Thyroid gland (tissue), 4 donors: ENCODE results near the gene MMP13. TPM values are rescaled to one million over a fixed set of nuclear protein-coding genes. Genes with fewer than 3 reads are reported as not detected.
"Not testable (repeated sequence)": the region's sequence is repeated elsewhere in the genome, so short reads cannot be mapped to it uniquely, and the experiment has no call there.

Experiments used
- DNase-seq, 2 donors: peaks; one replicate each; pipeline ENCODE4 v3.0.0-alpha.2; 2019
- H3K27ac ChIP-seq, 3 donors: fragments of 200-600 bp; sonication (generic); 1 replicate in 2 of 3; 2 replicates in 1 of 3; pipeline ENCODE4 v1.5.1; 2016 to 2019; ENCODE audit warnings: mild to moderate bottlenecking in 1 of 3, moderate library complexity in 1 of 3
- H3K27me3 ChIP-seq: fragments of 200-600 bp; sonication (generic); one replicate; pipeline ENCODE4 v1.5.1; 2019
- H3K36me3 ChIP-seq, 2 donors: fragments of 200-600 bp; sonication (generic); one replicate each; pipeline ENCODE4 v1.5.1; 2016 to 2019
- H3K4me1 ChIP-seq, 2 donors: fragments of 200-600 bp; sonication (generic); one replicate each; pipeline ENCODE4 v1.5.1; 2017 to 2019
- H3K4me3 ChIP-seq, 3 donors: fragments of 200-600 bp; sonication (generic); replicated peaks in 1 of 3; 1 replicate in 2 of 3; 2 replicates in 1 of 3; pipeline ENCODE4 v1.5.1; 2016; ENCODE audit warnings: mild to moderate bottlenecking in 1 of 3
- H3K9me3 ChIP-seq: fragments of 200-600 bp; sonication (generic); one replicate; pipeline ENCODE4 v1.5.1; 2017
- POLR2A ChIP-seq, 2 donors: fragments of 450-650 bp; IDR thresholded peaks; one replicate each; pipeline ENCODE4 v1.6.1; 2017; ENCODE audit warnings: antibody characterized with exemption in 2 of 2, mild to moderate bottlenecking in 2 of 2, moderate library complexity in 1 of 2
- WGBS, 2 donors: methylation state at CpG; one replicate each; pipeline ENCODE4 v1.1.5; 2017; 5-methylcytosine and 5-hydroxymethylcytosine counted together
- intact Hi-C: fragments of 100-400 bp; cut with DNase I; formaldehyde crosslinking; loops from one replicate; pipeline ENCODE4 v1.15.1; 2023
- total RNA-seq, 4 donors: library from RNA; depleted of rRNA; stranded (reverse); fragments of >200 nt; gene quantifications; one replicate each; pipeline ENCODE4 v1.2.3, GENCODE V29; 2016
- TF ChIP-seq, protein P1 (sequence below), 6 experiments: fragments of 200-600 bp in 3 of 6; fragments of 450-650 bp in 3 of 6; sonication (generic) in 3 of 6; IDR thresholded peaks; one replicate each; pipeline ENCODE4 v1.5.1; 2016 to 2019; ENCODE audit warnings: antibody characterized with exemption in 6 of 6, mild to moderate bottlenecking in 2 of 6, inconsistent platforms in 1 of 6, moderate library complexity in 1 of 6

MMP13 gene
- total RNA-seq, 4 donors from 2014 or later, result not detected

DNA sequence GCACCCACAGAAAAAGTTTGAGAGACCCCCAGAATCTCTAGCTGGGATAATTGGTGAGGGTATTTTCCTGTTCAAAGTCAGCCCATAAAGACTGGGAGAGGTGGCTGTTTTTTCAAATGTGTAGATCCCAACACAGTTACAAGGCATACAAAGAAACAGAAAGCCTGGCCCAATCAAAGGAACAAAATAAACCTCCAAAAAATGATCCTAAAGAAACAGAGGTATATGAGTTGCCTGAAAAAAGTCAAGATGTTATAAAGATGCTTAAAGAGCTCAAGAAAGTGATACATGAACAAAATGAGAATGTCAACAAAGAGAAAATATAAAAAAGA lies 40.5 kb downstream of the MMP13 start:
- no peak for DNase-seq
- Histone ChIP-seq H3K27me3 (no peaks in the 10 kb centered on the region), H3K36me3 (no peaks in the 10 kb centered on the region), H3K4me1 (no peaks in the 10 kb centered on the region), H3K9me3 (no peaks in the 10 kb centered on the region), H3K4me3 (no peak overlapping the region), H3K27ac (no peak overlapping the region)
- TF ChIP-seq, protein P1, sequence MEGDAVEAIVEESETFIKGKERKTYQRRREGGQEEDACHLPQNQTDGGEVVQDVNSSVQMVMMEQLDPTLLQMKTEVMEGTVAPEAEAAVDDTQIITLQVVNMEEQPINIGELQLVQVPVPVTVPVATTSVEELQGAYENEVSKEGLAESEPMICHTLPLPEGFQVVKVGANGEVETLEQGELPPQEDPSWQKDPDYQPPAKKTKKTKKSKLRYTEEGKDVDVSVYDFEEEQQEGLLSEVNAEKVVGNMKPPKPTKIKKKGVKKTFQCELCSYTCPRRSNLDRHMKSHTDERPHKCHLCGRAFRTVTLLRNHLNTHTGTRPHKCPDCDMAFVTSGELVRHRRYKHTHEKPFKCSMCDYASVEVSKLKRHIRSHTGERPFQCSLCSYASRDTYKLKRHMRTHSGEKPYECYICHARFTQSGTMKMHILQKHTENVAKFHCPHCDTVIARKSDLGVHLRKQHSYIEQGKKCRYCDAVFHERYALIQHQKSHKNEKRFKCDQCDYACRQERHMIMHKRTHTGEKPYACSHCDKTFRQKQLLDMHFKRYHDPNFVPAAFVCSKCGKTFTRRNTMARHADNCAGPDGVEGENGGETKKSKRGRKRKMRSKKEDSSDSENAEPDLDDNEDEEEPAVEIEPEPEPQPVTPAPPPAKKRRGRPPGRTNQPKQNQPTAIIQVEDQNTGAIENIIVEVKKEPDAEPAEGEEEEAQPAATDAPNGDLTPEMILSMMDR (IDR thresholded peaks at IDR 0.05), result no peak
- TF ChIP-seq POLR2A (IDR thresholded peaks at IDR 0.05), result no peak
- intact Hi-C loops, result no loop called here

DNA sequence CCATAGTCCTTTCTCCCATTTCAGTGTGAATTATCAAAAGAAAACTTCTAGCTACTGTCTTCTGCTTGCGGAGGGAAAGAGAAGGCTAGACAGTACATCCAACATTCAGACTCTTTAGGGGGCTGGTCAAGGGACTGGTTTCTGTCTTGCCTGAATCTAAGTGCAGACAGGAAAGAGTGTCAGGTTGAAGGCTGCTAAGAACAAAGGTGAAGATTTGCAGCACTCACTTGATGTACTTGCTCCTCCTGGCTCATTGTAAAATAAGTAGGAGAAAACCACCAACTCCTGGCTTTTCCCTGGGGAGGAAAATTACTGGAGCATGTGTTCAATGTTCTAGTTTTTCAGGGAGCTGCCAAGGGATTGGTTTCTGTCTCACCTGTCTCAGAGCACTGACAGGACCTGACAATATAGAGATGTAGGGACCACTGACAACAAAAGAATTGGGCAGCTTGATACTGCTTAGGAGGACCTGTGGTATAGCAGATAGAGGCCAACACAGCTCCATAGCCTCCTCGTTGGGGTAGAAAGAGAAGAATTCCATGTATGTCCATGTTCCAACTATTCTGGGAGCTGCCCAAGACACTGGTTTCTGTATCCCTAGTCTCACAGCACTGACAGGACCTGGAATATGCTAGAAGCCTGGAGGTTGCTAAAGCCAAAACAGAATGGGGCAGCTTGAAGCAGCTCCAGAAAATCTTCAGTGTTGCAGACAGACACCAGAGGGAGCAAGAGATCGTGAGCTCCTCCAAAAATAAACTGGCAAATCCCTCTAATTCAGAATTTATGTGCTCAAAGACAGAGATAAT lies 41.1 kb downstream of the MMP13 start:
- Histone ChIP-seq H3K27ac (no peak overlapping the region), H3K27me3 (no peaks in the 10 kb centered on the region), H3K9me3 (no peaks in the 10 kb centered on the region), H3K4me1 (no peaks in the 10 kb centered on the region), H3K4me3 (no peak overlapping the region), H3K36me3 (no peaks in the 10 kb centered on the region)
- no peak for DNase-seq
- 33 to 41% methylated on average over 3 of the region's 3 CpGs for WGBS, 2 donors
- intact Hi-C loops, result no loop called here
- TF ChIP-seq, protein P1 (IDR thresholded peaks at IDR 0.05), result peak in 2 of 6 experiments; percentile 33 to 36
- no peak for TF ChIP-seq POLR2A (IDR thresholded peaks at IDR 0.05)

DNA sequence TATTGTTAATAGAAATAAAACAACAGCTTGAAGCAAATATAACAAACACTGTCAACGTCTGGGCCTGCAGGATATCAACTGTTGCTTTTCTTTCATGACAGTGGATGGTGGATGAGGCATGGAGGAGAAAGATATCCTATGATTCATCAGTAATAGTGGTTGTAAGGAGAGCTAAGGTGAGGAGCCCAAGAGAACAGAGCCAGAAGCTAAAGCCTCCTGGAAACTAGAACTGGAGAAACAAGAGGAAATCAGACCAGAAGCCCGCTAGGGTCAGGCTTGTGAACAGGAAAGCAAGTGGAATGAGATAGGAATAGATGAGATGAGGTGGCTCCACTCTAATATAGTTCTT lies 43.1 kb downstream of the MMP13 start:
- intact Hi-C loops, result no loop called here
- no peaks in the 10 kb centered on the region for H3K9me3 ChIP-seq
- TF ChIP-seq POLR2A (IDR thresholded peaks at IDR 0.05), result no peak
- TF ChIP-seq, protein P1 (IDR thresholded peaks at IDR 0.05), result no peak
- no peaks in the 10 kb centered on the region for H3K36me3 ChIP-seq
- no peaks in the 10 kb centered on the region for H3K27me3 ChIP-seq
- WGBS, 2 donors, result 76 to 78% methylated on average over 2 of the region's 2 CpGs
- H3K4me3 ChIP-seq, result no peak overlapping the region
- H3K27ac ChIP-seq, result no peak overlapping the region
- H3K4me1 ChIP-seq, result no peaks in the 10 kb centered on the region
- DNase-seq, result no peak

DNA sequence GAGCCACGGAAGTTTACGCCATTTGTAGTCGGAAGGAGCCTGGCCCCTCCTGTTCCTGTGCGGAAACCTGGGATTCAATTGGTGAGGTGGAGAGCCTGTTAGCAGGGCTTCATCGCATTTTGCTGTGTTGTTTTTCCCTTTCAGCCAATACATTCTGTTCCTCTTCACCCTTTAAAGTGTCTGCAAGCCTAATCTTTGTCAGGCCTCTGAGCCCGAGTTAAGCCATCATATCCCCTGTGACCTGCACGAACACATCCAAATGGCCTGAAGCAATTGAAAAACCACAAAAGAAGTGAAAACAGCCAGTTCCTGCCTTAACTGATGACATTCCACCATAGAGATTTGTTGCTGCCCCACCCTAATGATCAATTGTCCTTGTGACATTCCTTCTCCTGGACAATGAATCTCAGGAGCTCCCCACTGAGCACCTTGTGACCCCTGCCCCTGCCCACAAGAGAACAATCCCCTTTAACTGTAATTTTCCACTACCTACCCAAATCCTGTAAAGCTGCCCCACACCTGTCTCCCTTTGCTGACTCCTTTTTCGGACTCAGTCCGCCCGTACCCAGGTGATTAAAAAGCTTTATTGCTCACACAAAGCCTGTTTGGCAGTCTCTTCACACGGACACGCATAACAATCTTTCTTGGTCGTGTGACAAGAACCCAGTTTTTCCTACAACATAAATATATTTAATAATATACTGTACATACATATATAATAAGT lies 43.6 kb downstream of the MMP13 start:
- WGBS, 2 donors, result 86 to 87% methylated on average over 13 of the region's 13 CpGs
- no peak overlapping the region for H3K27ac ChIP-seq
- no peak for DNase-seq

DNA sequence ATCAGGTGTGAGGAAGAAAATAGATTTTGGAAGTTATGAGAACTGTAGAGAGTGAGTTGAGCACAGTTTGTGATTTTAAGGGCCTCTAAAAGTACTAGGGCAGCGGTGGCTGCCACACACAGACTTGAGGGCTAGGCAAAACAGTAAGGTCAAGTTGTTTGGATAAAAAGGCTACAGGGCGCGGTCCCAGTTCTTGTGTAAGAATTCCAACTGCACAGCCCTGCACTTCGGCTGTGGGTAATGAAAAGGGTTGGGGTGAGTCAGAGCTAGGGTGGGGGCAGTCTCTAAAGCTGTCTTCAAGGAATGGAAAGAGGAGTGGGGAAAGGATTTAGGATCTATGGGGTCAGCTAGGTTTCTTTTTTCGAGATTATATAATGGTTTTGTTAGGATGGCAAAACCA lies 49.7 kb downstream of the MMP13 start:
- DNase-seq, H3K36me3 ChIP-seq, H3K9me3 ChIP-seq, H3K4me1 ChIP-seq, H3K4me3 ChIP-seq, H3K27ac ChIP-seq, H3K27me3 ChIP-seq, intact Hi-C loops: not testable (repeated sequence)
- 54 to 62% methylated on average over 5 of the region's 5 CpGs for WGBS, 2 donors

More for the DNA sequence above, 43.6 kb downstream of the MMP13 start:
- TF ChIP-seq, protein P1 (IDR thresholded peaks at IDR 0.05), result no peak
- no peak for TF ChIP-seq POLR2A (IDR thresholded peaks at IDR 0.05)
- Histone ChIP-seq H3K9me3 (no peaks in the 10 kb centered on the region), H3K36me3 (no peaks in the 10 kb centered on the region), H3K4me1 (no peaks in the 10 kb centered on the region), H3K4me3 (no peak overlapping the region), H3K27me3 (no peaks in the 10 kb centered on the region)
- intact Hi-C loops, result no loop called here

DNA sequence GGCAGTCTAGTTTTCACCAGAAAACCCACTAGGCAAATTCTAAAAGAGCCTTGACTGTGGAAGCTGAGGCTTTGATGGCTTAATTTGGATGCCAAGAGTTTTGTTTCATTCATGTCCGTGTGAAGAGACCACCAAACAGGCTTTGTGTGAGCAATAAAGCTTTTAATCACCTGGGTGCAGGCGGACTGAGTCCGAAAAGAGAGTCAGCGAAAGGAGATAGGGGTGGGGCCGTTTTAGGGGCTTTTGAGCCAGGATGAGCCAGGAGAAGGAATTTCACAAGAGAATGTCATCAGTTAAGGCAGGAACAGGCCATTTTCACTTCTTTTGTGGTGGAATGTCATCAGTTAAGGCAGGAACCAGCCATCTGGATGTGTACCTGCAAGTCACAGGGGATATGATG lies 51.6 kb downstream of the MMP13 start:
- DNase-seq, H3K36me3 ChIP-seq, H3K4me1 ChIP-seq, H3K27me3 ChIP-seq, H3K4me3 ChIP-seq, intact Hi-C loops, H3K27ac ChIP-seq, H3K9me3 ChIP-seq: not testable (repeated sequence)
- WGBS, 2 donors, result 80 to 91% methylated on average over 5 of the region's 5 CpGs
